Right cardiac atrium (tissue), 5 donors: Measurements from ENCODE around the gene PITPNC1. TPM values are rescaled to one million over a fixed set of nuclear protein-coding genes. Genes with fewer than 3 reads are reported as not detected.
A peak's percentile ranks its signal among the peaks of the same experiment; 100 is the strongest.
"Not testable (repeated sequence)": the region's sequence is repeated elsewhere in the genome, so short reads cannot be mapped to it uniquely, and the experiment has no call there.

Experiments used
- ATAC-seq, 2 donors: fragments of 200-7000 bp; cut with Tn5 transposase; one replicate each; pipeline versions ENCODE4 v1.8.0 to v1.9.1; 2020; ENCODE audit warnings: moderate library complexity in 2 of 2, mild to moderate bottlenecking in 1 of 2
- DNase-seq, 3 donors: peaks; one replicate each; pipeline ENCODE4 v3.0.0-alpha.2; 2020
- H3K27ac ChIP-seq: one replicate; pipeline ENCODE4 v1.5.1; 2013; ENCODE audit warnings: mild to moderate bottlenecking, low read length, control low read depth, moderate library complexity
- H3K27me3 ChIP-seq: one replicate; pipeline ENCODE4 v1.6.1; 2013; ENCODE audit not compliant: control insufficient read depth, insufficient read depth
- H3K4me1 ChIP-seq: one replicate; pipeline ENCODE4 v1.6.1; 2013; ENCODE audit warnings: low read length; ENCODE audit not compliant: control insufficient read depth, insufficient read depth
- H3K4me3 ChIP-seq: one replicate; pipeline ENCODE4 v1.5.1; 2013; ENCODE audit warnings: low read length, control low read depth
- H3K9me3 ChIP-seq: one replicate; pipeline ENCODE4 v1.6.1; 2013; ENCODE audit warnings: low read length; ENCODE audit not compliant: control insufficient read depth
- WGBS: extraction: QIAGEN DNeasy Blood & Tissue Kit; methylation state at CpG from one replicate; pipeline ENCODE4 v1.1.7; 2013; 5-methylcytosine and 5-hydroxymethylcytosine counted together
- intact Hi-C, 4 donors: fragments of 100-400 bp; cut with DNase I; formaldehyde crosslinking; loops; one replicate each; pipeline versions ENCODE4 v1.11.0 to v1.14.0; 2022 to 2023
- polyA plus RNA-seq: library from polyadenylated mRNA; stranded (reverse); fragments of 200-250 nt; gene quantifications from one replicate; pipeline ENCODE4 v1.2.3, GENCODE V29; 2013
- total RNA-seq, 4 donors: library from RNA; stranded (reverse); fragmentation: NEBNext Ultra II Directional; extraction: Animal tissue kit (Norgen Biotek cat#: 25700); gene quantifications; one replicate each; pipeline ENCODE4 v1.2.1, GENCODE V29; 2021
- donor health status: healthy with polysubstance abuse.
- donor health status: DM: no; HTN: yes; CAD: no.
- donor health status: DM: no; HTN: no; CAD: no.
- donor health status: DM: no; HTN: yes; CAD: no; lungs with severe emphysema.
- donor health status: DM: yes; HTN: yes; CAD: no.

Gene PITPNC1
- total and polyA plus RNA-seq, 5 donors = 8.6 to 29.7 (median 24.1) TPM

DNA sequence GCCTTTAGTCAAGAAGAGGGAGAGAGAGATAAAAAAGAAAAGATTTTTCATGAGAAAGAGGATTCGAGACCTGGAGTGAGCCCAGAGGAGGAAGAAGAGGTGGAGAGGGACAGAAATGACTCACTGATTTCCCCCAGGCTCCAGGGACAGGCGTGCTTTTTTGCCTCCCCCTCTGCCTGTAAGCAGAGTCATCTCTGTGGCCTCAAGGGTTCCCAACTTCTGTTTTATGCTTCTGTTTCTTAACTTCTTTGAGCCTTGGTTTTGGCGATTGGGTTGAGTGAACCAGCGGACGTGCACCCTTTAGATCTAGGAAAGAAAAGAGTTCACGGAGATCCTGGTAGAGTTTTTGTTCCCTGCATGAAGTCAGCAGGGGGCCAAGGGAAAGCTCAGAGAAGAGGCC, 192.8 kb downstream of the PITPNC1 start:
- intact Hi-C loops = no loop called here
- WGBS = 79% methylated on average over 6 of the region's 6 CpGs
- Histone ChIP-seq H3K27ac (no peak overlapping the region), H3K9me3 (no peaks in the 10 kb centered on the region), H3K27me3 (no peaks in the 10 kb centered on the region), H3K4me3 (no peak overlapping the region), H3K4me1 (no peaks in the 10 kb centered on the region)
- DNase-seq (no peak), ATAC-seq (no peak)

DNA sequence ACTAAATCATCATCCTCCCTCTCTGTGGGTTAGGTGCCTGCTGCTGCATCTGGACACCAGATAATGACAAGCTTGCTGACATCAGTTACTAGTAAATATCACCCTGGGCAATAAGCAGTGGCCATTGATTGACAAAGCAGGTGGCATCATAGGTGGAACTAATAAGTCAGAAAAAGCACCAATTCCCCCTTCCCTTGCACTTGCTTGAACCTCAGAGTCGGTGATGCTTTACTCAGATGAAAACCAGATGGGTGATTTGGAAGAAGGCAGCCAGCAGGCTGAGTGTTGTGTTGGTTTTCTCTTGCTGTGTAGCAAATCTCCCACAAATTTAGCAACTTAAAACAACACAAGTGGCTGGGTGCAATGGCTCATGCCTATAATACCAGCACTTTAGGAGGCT, 193.7 kb downstream of the PITPNC1 start:
- Histone ChIP-seq H3K4me3 (no peak overlapping the region), H3K9me3 (no peaks in the 10 kb centered on the region), H3K27ac (no peak overlapping the region), H3K27me3 (no peaks in the 10 kb centered on the region), H3K4me1 (no peaks in the 10 kb centered on the region)
- intact Hi-C loops = no loop called here
- DNase-seq = no peak
- no peak for ATAC-seq
- 98% methylated on average over 1 of the region's 1 CpG for WGBS

DNA sequence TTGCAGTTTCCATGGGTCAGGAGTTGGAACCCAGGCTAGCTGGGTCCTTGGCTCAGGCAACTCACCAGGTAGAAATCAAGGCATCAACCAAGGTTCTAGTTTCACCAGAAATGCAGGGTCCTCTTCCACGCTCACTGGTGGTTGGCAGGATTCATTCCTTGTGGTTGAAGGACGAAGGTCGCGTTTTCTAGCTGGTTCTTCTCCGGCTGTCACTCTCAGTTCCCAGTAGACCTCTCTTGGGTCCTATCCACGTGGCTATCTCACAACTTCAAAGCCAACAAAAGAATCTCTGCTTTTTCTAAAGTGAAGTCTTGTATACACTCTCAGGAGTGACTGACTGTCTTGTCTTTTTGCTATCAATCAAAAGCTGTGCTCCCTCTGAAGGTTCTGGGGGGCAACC, 194.4 kb downstream of the PITPNC1 start:
- Histone ChIP-seq H3K4me3 (no peak overlapping the region), H3K9me3 (no peaks in the 10 kb centered on the region), H3K27ac (no peak overlapping the region), H3K4me1 (no peaks in the 10 kb centered on the region), H3K27me3 (no peaks in the 10 kb centered on the region)
- no peak for DNase-seq
- intact Hi-C loops = no loop called here
- 85% methylated on average over 6 of the region's 6 CpGs for WGBS
- ATAC-seq = no peak

DNA sequence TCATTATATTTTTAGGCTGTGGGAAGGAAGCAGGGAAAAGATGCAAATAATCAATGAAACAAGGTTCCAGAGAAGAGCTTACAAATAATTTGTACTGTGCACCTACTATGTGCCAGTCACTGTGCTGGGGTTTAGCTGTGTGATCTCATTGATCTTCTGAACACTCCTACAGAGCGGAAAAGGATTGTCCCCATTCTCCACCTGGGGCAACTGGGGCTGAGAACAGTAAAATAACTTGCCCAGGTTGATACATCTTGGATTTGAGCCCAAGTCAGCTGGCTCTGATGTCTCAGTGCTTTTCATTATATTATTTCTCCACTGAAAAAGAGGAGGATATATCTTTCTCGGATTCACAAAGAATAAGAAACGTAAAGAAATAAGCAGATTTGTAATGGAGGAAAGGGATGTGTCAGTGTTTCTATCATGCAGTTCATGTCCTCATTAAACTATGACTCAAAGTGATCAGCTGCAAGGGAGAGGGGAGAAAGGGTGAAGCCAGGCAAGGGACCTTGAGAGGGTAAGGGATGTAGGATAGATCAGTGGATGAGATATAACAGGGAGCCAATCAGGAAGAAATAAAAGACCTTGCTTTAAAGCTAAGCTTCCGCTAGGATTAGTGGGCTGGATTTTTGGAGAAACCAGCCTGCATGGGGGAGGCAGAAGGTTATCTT, 197.0 kb downstream of the PITPNC1 start:
- Histone ChIP-seq H3K27me3 (no peaks in the 10 kb centered on the region), H3K27ac (no peak overlapping the region), H3K9me3 (no peaks in the 10 kb centered on the region), H3K4me3 (no peak overlapping the region), H3K4me1 (no peaks in the 10 kb centered on the region)
- 92% methylated on average over 4 of the region's 4 CpGs for WGBS
- intact Hi-C loops = no loop called here
- ATAC-seq (no peak), DNase-seq (no peak)

DNA sequence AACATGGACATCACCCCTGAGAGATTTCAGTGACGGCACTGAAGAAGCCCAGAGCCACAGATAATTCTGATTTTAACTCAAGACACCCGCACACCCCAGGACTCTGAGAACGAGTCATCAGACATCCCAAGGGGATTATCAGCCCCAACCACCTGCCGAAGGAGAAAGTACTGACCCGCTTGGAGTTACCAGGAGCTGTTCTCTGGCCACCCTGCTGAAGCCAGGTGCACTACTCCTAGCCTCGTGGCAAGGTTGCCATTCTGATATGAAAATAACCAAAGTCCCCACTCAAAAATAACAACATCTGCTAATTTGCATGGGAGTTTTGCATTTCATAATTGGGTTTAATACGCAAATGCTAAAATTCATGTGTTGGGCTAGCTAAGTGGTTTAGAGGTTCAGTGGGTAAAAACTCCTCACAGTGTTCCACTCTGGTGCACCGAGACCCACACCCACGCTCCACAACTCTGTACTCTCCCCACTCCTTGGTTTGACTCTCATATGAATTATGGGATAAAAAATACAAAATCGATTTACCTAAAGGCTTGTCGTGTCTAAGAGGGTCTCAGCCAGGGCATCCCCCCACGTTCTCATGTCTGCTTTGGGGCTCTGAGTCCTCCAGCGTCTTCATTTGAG, 197.7 kb downstream of the PITPNC1 start:
- Histone ChIP-seq H3K4me3 (no peak overlapping the region), H3K4me1 (no peaks in the 10 kb centered on the region), H3K27me3 (no peaks in the 10 kb centered on the region), H3K27ac (no peak overlapping the region), H3K9me3 (no peaks in the 10 kb centered on the region)
- no peak for ATAC-seq
- intact Hi-C loops = no loop called here
- WGBS = 87% methylated on average over 13 of the region's 13 CpGs
- no peak for DNase-seq

DNA sequence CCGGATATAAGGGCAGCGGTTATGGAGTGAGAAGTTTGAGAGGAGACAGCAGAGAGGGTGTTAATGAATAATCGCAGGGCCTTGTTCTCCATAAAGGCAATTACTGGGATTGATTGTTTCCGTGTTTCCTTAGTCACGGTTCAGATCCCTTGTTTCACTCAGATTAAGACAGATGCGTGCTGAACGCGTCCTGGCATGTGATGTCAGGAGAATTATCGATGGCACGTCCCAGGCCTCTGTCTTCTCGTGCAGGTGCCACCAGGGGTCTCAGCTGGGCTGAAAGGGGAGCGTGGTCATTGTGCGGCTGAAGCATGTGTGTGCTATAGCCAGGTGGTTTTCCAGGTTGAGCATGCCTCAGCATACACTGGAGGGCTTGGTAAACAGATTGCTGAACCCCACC, 198.2 kb downstream of the PITPNC1 start:
- H3K9me3 ChIP-seq = no peaks in the 10 kb centered on the region
- DNase-seq (no peak), ATAC-seq (no peak)
- no peaks in the 10 kb centered on the region for H3K27me3 ChIP-seq
- no peaks in the 10 kb centered on the region for H3K4me1 ChIP-seq
- H3K4me3 ChIP-seq = no peak overlapping the region
- no peak overlapping the region for H3K27ac ChIP-seq
- WGBS = 91% methylated on average over 13 of the region's 13 CpGs
- intact Hi-C loops = no loop called here

DNA sequence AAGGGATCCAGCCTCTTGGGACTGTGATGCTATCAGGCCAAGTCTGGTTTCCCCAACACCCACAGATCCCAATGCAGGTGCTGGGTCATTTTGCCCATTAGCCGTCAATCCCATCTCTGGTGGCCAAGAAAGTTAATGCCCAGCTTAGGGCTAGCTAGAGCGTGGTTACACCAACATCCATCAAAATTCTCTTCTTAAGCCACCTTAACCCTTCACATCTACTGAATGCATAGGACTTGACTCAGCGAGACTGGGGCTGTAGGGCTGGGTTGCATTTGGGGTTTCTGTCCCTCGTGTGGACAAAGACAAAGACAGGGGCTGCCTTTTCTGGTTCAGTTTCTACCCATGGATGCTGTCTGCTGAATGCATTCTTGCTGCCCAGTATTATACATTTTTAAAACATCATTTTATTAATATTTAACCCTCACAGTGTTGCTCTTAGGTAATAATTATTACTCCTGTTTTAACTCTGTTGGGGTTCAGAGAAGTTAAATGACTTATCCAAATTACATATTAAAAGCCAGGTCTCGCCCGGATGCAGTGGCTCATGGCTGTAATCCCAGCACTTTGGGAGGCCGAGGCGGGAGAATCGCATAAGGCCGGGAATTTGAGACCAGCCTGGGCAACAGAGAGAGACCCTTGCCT, 199.5 kb downstream of the PITPNC1 start:
- intact Hi-C loops = no loop called here
- Histone ChIP-seq H3K4me3 (no peak overlapping the region), H3K4me1 (no peaks in the 10 kb centered on the region), H3K27me3 (no peaks in the 10 kb centered on the region), H3K9me3 (no peaks in the 10 kb centered on the region), H3K27ac (no peak overlapping the region)
- ATAC-seq = no peak
- WGBS = 96% methylated on average over 10 of the region's 10 CpGs
- no peak for DNase-seq

DNA sequence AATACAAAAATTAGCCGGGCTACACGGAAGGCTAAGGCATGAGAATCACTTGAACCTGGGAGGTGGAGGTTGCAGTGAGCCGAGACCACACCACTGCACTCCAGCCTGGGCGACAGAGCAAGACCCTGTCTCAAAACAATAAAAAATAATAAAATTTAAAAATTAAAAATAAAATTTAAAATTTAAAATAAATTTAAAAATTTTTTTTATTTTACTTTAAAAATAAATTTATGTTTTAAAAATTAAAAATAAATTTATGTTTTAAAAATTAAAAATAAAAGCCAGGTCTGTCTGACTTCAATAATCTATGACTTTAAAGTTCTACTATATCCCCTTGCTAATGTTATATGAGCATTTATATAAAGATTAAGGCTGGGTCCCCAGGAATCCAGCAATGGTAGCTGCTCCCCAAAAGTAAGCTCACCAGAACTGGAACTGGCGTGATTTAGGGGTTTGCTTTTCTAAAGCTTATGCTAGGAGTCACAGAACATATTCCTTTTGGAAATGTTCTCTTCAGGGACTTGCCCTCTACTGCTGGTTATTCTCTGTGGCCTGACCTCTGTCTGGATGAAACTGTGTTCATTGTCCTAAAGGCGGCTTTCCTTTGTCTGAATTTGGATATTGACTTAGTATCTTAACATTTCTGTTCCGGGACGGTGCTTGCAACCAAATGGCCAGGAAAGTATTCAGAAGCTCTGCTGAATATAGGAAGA, 200.5 kb downstream of the PITPNC1 start:
- Histone ChIP-seq H3K4me3 (no peak overlapping the region), H3K4me1 (no peaks in the 10 kb centered on the region), H3K27ac (no peak overlapping the region), H3K9me3 (no peaks in the 10 kb centered on the region), H3K27me3 (no peaks in the 10 kb centered on the region)
- peak in 1 of 2 donors; percentile 23 for ATAC-seq
- intact Hi-C loops = no loop called here
- no peak for DNase-seq
- WGBS = 85% methylated on average over 8 of the region's 8 CpGs

DNA sequence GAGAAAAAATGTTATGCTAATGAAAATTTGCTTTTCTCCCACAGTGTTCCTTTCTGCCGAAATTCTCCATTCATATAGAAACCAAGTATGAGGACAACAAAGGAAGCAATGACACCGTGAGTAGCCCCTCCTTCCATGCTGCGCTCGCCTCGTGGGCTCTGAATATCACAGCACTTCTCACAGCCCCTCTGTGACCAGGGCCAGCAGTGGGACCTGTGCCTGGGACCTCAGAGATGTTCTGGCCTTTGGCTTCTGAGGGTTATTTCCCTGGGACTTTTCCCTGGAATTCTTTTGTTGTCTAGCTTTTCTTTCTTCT, 201.0 kb downstream of the PITPNC1 start:
- intact Hi-C loops = no loop called here
- no peaks in the 10 kb centered on the region for H3K27me3 ChIP-seq
- no peak for DNase-seq
- H3K4me3 ChIP-seq = no peak overlapping the region
- 76% methylated on average over 5 of the region's 5 CpGs for WGBS
- no peaks in the 10 kb centered on the region for H3K9me3 ChIP-seq
- no peak overlapping the region for H3K27ac ChIP-seq
- H3K4me1 ChIP-seq = no peaks in the 10 kb centered on the region
- no peak for ATAC-seq

DNA sequence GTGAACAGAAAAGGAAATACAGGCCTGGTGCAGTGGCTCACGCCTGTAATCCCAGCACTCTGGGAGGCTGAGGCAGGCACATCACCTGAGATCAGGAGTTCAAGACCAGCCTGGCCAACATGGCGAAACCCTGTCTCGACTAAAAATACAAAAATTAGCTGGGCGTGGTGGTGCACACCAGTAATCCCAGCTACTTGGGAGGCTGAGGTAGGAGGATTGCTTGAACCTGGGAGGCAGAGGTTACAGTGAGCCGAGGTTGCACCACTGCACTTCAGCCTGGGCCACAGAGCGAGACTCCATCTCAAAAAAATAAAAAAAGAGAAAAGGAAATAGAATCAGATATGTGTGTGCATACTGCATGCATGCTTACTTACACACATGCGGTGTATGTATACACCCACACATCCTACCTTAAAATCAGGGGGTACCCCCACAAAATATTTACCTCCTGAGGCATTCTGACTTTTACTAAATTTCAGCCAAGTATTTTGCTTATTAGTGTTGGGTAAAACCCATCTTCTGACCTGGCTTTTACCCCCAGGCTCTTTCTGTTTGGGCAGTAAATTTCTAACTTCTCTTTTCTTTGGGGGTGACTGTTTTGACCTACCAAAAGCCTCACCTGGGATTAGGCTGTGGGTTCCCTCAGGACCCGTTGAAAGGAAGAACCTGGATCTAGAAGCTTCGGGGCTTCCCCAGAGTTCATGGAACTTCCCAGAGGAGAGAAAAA, 201.8 kb downstream of the PITPNC1 start:
- intact Hi-C loops = not testable (repeated sequence)

DNA sequence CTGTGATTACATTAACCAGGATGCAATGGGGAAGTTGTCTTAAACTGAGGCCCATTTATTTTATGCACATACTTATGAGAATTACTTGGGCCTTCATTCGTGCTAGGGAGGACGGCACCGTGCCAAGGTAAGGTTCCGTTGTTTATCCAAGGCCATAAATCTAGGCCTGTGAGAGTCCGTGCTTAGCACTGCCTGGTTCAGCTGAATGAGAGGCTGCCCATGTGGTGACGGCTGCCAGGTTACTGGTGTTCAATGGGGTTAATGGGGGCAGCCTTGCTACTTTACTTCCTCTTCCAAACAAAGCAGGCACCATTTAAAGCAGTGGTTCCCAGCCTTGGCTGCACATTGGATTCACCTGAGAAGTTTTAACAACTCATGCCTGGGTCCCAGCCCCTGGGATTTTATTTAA, 205.6 kb downstream of the PITPNC1 start:
- DNase-seq (no peak), ATAC-seq (no peak)
- Histone ChIP-seq H3K4me1 (no peaks in the 10 kb centered on the region), H3K9me3 (no peaks in the 10 kb centered on the region), H3K27me3 (no peaks in the 10 kb centered on the region), H3K4me3 (no peak overlapping the region), H3K27ac (no peak overlapping the region)
- WGBS = 84% methylated on average over 6 of the region's 6 CpGs
- intact Hi-C loops = no loop called here

More for the DNA sequence above, 201.8 kb downstream of the PITPNC1 start:
- not testable (repeated sequence) for ATAC-seq, DNase-seq, H3K27me3 ChIP-seq, H3K4me1 ChIP-seq, H3K9me3 ChIP-seq, H3K27ac ChIP-seq, H3K4me3 ChIP-seq
- WGBS = 94% methylated on average over 9 of the region's 9 CpGs
